ENCODE results near the gene MESP1.

MESP1 gene

GRCh38 chr15:89780601-89781000 lies 29.6 kb upstream of the MESP1 start:
- no peak for DNase-seq

- no peak for DNase-seq
These were observed 27.8 kb upstream of the MESP1 start for GRCh38 chr15:89778861-89779260.

GRCh38 chr15:89777782-89778380 lies 26.8 kb upstream of the MESP1 start:
- no peak for DNase-seq

DNA sequence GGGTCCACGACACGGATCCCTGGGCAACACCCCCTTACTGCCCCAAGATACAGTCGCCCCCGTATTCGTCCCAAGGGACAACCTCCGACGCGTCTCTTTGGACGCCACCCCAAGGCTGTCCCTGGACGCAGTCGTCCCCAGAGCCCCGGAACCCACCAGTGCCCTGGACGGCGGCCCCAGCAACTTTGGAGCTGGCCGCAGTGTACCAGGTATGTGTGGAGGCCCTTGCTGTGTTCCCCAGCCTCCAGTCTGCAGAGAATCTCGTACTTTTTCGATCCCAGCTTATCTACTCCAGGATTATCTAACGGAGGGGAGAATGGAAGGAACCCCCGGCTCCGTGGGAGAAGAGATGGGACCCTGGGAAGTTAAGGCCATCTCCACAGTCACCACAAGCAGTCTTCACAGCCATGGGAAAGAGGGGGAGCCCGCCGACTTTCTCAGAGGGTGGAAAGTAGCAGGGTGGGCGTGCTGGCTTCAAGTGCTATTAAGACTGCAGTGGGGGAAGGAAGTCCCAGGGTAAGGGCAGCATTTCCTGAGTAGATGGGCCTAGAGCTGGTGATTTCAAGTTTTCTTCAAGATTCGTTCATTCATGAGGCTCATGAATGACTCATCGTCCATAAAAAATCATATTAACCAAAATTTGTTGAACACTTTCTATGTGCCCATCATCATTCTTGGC lies 26.2 kb upstream of the MESP1 start:
- DNase-seq, result no peak

DNA sequence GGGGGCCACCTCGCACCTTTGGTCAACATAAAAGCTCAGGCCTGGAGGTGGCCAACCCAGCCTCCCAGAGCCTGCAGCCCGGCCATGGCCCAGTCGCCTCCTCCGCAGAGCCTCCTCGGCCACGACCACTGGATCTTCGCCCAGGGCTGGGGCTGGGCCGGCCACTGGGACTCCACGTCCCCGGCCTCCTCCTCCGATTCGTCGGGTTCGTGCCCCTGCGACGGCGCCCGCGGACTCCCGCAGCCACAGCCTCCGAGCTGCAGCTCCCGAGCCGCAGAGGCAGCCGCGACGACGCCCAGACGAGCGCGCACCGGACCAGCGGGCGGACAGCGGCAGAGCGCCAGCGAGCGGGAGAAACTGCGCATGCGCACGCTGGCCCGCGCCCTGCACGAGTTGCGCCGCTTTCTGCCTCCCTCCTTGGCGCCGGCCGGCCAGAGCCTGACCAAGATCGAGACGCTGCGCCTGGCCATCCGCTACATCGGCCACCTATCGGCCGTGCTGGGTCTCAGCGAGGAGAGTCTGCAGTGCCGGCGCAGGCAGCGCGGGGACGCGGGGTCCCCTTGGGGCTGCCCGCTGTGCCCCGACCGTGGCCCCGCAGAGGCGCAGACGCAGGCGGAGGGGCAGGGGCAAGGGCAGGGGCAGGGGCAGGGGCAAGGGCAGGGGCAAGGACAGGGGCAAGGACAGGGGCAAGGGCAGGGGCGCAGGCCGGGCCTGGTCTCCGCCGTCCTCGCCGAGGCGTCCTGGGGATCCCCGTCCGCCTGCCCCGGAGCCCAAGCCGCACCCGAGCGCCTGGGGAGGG lies 25.4 kb upstream of the MESP1 start, which contains the start of gene MESP2:
TSS of gene MESP2 (plus strand) at position 59 of the 799 bp plus-strand sequence. CDS start at position 85, 26 bp downstream.
- DNase-seq, result peak; percentile 63

- no peak for DNase-seq
These were observed 24.8 kb upstream of the MESP1 start for GRCh38 chr15:89775815-89776214.

- DNase-seq, result no peak
These were observed 23.4 kb upstream of the MESP1 start for GRCh38 chr15:89774492-89774891.

DNA sequence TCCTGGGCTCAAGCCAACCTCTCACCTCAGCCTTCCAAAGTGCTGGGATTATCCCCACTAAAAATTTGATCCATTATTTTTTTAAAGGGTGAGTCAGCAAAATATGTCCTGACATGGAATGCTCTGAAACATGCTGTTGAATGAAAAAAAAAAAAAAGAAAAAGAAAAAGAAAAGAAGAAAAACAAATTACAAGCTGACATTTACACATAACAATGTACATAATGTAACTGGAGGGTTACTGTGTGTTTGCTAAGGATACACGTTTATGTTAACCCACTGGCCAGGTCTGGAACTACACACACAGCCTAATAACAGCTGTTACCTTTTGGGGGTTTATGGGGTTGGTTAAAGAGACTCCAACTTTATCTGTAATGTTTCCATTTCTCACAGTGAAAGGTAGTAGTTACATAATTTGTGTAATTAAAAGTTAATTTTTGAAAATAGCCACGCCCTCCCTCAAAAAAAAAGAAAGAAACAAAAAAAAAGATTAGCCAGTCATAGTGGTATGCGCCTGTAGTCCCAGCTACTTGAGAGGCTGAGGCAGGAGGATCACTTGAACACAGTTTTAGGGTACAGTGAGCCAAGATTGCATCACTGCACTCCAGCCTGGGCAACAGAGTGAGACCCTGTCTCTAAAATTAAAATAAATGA lies 22.0 kb upstream of the MESP1 start:
- DNase-seq, result no peak

GRCh38 chr15:89770041-89770440 lies 19.0 kb upstream of the MESP1 start:
- DNase-seq, result no peak

- no peak for DNase-seq
These were observed 18.3 kb upstream of the MESP1 start for GRCh38 chr15:89769366-89769765.

GRCh38 chr15:89768071-89768500 lies 17.0 kb upstream of the MESP1 start:
- no peak for DNase-seq

DNA sequence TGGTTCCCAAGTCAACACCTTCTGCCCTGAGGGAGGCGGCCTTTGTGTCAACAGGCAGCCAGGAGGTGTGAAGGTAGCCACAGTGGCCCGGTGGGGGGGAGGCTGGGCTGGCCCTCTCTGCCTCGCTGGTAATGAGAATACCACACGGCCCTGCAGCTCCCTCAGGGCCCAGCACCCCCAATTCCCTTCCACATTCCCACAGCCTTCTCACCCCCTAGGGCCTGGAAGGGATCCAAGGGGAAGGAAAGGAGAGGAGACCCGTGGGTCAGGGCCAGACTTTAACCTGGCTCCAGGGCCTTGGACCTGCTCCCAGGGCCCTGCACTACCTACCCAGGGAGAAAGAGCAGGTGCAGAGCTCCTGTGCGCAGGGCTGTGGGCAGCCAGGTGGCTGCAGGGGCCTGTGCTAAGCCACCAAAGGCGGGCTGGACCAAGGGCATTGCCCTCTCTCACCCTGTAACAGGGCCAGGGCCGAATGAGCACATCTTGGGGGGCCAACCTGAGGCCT lies 16.4 kb upstream of the MESP1 start:
- no peak for DNase-seq

DNA sequence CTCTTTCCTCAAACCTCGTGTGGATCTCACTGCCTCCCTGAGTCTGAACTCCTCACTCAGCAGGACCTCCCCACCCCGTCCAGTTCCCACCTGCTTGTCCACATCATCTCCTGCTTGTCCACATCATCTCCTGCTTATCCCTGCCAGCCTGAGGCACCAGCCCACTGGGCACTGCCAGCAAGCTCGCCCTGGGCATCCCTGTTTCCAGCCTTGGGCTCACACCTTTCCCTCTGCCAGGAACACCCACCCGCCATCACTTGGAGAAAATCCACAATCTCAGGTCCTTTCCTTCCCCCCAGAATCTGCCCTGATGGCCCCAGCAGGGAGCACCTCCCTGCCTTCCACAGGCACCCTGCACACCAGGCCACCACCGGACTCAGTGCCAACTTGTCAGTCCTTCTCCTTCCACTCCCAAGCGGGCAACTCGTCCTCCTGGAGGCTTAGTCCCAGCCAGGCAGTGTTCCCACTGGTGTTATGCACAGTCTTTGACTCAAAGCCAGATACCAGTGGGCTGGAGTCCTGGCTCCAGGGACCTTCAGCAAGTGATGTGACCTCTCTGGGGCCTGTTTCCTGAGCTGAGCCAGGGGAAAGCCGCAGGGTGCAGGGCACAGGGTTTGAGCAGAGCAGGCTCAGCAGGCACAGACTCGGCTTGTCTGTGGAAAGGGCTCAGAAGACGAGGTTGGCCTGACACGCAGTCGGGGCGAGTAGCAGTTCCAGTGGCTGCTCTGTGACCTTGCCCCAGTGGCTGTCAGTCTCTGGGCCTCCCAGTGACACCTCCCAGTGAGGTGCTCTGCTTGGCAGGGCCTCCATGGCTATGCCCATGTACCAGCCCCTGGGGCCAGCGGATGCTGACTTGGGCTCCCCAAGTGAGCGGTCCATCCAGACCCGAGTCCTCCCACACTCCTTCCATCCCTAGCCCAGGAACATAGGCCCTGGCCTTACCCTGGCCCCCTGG lies 15.6 kb upstream of the MESP1 start:
- no peak for DNase-seq

GRCh38 chr15:89765694-89766093 lies 14.6 kb upstream of the MESP1 start:
- no peak for DNase-seq

- DNase-seq, result no peak
These were observed 10.9 kb upstream of the MESP1 start for GRCh38 chr15:89761929-89762328.

DNA sequence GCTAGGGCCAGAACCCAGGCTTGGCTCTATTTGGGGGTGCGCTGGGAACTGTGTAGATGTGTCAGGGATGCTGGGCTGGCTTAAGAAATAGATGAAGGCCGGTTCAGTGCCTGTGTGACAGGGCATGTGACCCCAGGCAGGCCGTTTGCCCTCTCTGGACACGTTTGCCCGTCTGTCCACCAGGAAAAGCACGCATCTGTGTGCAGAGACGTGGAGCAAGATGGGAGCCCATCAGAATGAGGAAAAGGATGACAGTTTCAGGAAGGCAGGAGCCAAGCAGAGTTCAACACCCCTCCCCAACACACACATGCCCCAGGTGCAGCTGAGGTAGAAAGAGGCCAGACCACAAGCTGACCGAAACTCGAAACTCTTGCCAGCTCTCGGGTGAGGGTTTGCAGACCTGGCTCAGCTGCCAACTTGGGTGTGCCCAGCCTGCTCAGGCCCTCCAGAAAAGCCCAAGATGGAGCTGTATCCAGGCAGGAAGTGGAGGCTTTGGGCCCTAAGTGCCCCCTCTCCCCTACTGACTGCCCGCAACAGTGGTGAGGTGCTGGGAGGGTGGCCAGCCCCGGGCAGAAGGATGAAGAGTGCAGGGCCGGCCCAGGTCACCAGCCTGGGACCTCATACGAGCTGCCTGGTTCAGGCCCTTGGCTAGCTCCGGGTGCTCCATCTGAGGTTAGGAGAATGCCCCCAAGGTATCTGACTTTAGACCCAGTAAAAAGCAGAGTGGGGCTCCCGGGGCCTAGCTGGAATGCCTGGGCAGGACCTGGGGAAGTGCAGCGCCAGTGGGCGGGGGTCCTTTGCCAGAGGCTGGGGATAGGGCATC lies 10.2 kb upstream of the MESP1 start:
- no peak for DNase-seq

GRCh38 chr15:89760303-89761008 lies 9.4 kb upstream of the MESP1 start:
- peak; percentile 70 for DNase-seq

- DNase-seq, result no peak
These were observed 8.8 kb upstream of the MESP1 start for GRCh38 chr15:89759835-89760234.

- DNase-seq, result no peak
These were observed 7.9 kb upstream of the MESP1 start for GRCh38 chr15:89758981-89759380.

GRCh38 chr15:89758283-89758682 lies 7.2 kb upstream of the MESP1 start:
- no peak for DNase-seq
